Measurements from ENCODE around the gene ZNF106. TPM values are rescaled to one million over a fixed set of nuclear protein-coding genes. Genes with fewer than 3 reads are reported as not detected.

ZNF106 gene
- total RNA-seq, 1 donor from 2014 or later: 61.3 TPM

DNA sequence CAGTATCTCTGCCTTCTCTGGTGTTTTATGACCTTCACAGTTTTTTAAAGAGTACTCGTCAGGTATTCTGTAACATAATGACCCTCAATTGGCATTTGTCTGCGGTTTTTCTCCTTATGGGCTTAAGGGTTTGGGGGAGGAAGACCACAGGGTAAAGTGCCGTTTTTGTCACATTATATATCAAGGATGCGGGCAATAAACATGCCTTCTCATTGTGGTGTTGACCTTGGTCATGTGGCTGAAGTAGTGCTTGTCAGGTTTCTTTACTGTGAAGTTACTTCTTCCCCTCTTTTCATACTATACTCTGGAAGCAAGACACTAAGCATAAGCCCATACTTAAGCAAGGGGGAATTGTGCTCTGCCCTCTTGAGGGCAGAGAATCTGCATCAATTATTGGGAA is 115.0 kb downstream of the ZNF106 start:
- Mint-ChIP-seq H3K4me1 (no peaks in the 10 kb centered on the region), H3K36me3 (ENCODE audit: low read depth) (peaks cover 2% of the 10 kb centered on the region), H3K27me3 (ENCODE audit: low read depth) (no peaks in the 10 kb centered on the region)

DNA sequence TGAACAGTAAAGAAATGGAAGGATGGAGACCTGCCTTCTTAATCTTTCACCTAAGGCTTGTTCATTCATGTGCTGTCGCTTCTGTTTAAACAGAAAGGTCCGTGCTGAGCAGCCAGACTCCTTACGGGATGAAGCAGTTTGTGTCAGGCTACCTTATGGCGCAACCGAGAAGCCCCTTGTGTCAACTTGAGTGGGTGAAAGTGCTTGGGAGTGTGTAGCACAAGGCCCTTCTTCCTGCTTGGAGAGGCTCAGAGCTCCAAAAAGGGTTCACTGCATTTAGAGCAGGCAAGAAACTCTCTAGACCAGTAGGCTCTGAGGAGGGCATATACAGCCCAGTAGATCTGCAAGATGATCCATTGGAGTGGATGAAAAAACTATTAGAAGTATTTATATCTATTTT is 115.7 kb downstream of the ZNF106 start:
- no peak overlapping the region for H3K4me3 Mint-ChIP-seq
- peaks cover 2% of the 10 kb centered on the region for H3K36me3 Mint-ChIP-seq (ENCODE audit: low read depth)
- H3K27me3 Mint-ChIP-seq (ENCODE audit: low read depth): no peaks in the 10 kb centered on the region
- DNase-seq (ENCODE audit: low read depth, low spot score): no peak
- H3K9me3 Mint-ChIP-seq: peaks cover 17% of the 10 kb centered on the region
- no peak for TF ChIP-seq CTCF (conservative IDR thresholded peaks at IDR 0.05)
- H3K4me1 Mint-ChIP-seq: no peaks in the 10 kb centered on the region
- H3K27ac Mint-ChIP-seq (ENCODE audit: unreplicated experiment): no peak overlapping the region

More for the DNA sequence above, 115.0 kb downstream of the ZNF106 start:
- no peak for TF ChIP-seq CTCF (conservative IDR thresholded peaks at IDR 0.05)
- Mint-ChIP-seq H3K9me3 (peaks cover 16% of the 10 kb centered on the region), H3K4me3 (no peak overlapping the region), H3K27ac (ENCODE audit: unreplicated experiment) (no peak overlapping the region)
- no peak for DNase-seq (ENCODE audit: low read depth, low spot score)

GRCh38 chr15:42374810-42375209 is 116.1 kb downstream of the ZNF106 start:
- no peaks in the 10 kb centered on the region for H3K4me1 Mint-ChIP-seq
- H3K9me3 Mint-ChIP-seq: peaks cover 17% of the 10 kb centered on the region
- TF ChIP-seq CTCF (conservative IDR thresholded peaks at IDR 0.05): no peak
- no peak overlapping the region for H3K4me3 Mint-ChIP-seq
- DNase-seq (ENCODE audit: low read depth, low spot score): no peak
- no peaks in the 10 kb centered on the region for H3K27me3 Mint-ChIP-seq (ENCODE audit: low read depth)
- H3K27ac Mint-ChIP-seq (ENCODE audit: unreplicated experiment): no peak overlapping the region
- peaks cover 2% of the 10 kb centered on the region for H3K36me3 Mint-ChIP-seq (ENCODE audit: low read depth)

- Mint-ChIP-seq H3K27me3 (ENCODE audit: low read depth) (no peaks in the 10 kb centered on the region), H3K4me1 (no peaks in the 10 kb centered on the region), H3K9me3 (peaks cover 18% of the 10 kb centered on the region), H3K4me3 (no peak overlapping the region), H3K27ac (ENCODE audit: unreplicated experiment) (no peak overlapping the region), H3K36me3 (ENCODE audit: low read depth) (no peaks in the 10 kb centered on the region)
- no peak for DNase-seq (ENCODE audit: low read depth, low spot score)
- no peak for TF ChIP-seq CTCF (conservative IDR thresholded peaks at IDR 0.05)
These were observed 117.0 kb downstream of the ZNF106 start for GRCh38 chr15:42373936-42374335.

DNA sequence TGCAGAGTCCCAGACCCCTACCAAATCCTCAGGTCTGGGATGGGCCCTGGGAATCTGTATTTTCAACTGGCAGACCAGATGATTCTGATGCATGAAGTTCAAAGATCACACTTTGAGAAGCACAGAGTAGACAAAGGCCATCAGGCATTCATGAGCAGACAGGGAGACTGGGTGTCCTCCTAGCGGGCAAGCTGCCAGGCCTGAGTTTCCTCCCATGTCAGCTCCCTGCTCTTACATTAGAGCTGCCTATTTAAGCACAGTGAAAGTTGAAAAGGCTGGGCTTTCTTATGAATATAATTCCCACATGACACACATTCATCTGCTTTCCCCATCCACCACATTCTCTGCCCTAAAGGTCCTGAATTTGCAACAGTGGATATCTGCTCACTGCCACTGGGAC is 117.7 kb downstream of the ZNF106 start:
- no peak overlapping the region for H3K27ac Mint-ChIP-seq (ENCODE audit: unreplicated experiment)
- H3K36me3 Mint-ChIP-seq (ENCODE audit: low read depth): no peaks in the 10 kb centered on the region
- no peak overlapping the region for H3K4me3 Mint-ChIP-seq
- DNase-seq (ENCODE audit: low read depth, low spot score): no peak
- peaks cover 16% of the 10 kb centered on the region for H3K9me3 Mint-ChIP-seq
- no peaks in the 10 kb centered on the region for H3K4me1 Mint-ChIP-seq
- TF ChIP-seq CTCF (conservative IDR thresholded peaks at IDR 0.05): no peak
- H3K27me3 Mint-ChIP-seq (ENCODE audit: low read depth): no peaks in the 10 kb centered on the region

- DNase-seq (ENCODE audit: low read depth, low spot score): no peak
- peaks cover 4% of the 10 kb centered on the region for H3K27me3 Mint-ChIP-seq (ENCODE audit: low read depth)
- H3K4me3 Mint-ChIP-seq: no peak overlapping the region
- no peak overlapping the region for H3K27ac Mint-ChIP-seq (ENCODE audit: unreplicated experiment)
- H3K9me3 Mint-ChIP-seq: peaks cover 9% of the 10 kb centered on the region
- H3K36me3 Mint-ChIP-seq (ENCODE audit: low read depth): no peaks in the 10 kb centered on the region
- no peak for TF ChIP-seq CTCF (conservative IDR thresholded peaks at IDR 0.05)
- no peaks in the 10 kb centered on the region for H3K4me1 Mint-ChIP-seq
These were observed 119.8 kb downstream of the ZNF106 start for GRCh38 chr15:42371096-42371495.
